Gastrocnemius medialis (tissue), 4 donors: ENCODE data around the gene HDGF. TPM values are rescaled to one million over a fixed set of nuclear protein-coding genes. Genes with fewer than 3 reads are reported as not detected.

Experiments used
- ATAC-seq, 2 donors: fragments of 150-250 bp; one replicate each; pipeline ENCODE4 v1.9.1; 2016
- DNase-seq, 2 donors: peaks; one replicate each; pipeline ENCODE4 v3.0.0-alpha.2; 2019
- H3K27ac ChIP-seq, 4 donors: fragments of 200-600 bp; sonication (generic); 1 replicate in 1 of 4; 2 replicates in 3 of 4; pipeline ENCODE4 v1.5.1; 2016 to 2018; ENCODE audit warnings: mild to moderate bottlenecking in 2 of 4, moderate library complexity in 1 of 4
- H3K27me3 ChIP-seq, 3 donors: fragments of 200-600 bp; sonication (generic) in 2 of 3; 1 replicate in 1 of 3; 2 replicates in 2 of 3; pipeline versions ENCODE4 v1.5.1 to v1.6.0; 2016 to 2019; ENCODE audit warnings: mild to moderate bottlenecking in 1 of 3, moderate library complexity in 1 of 3
- H3K36me3 ChIP-seq, 2 donors: fragments of 200-600 bp; sonication (generic) in 1 of 2; one replicate each; pipeline ENCODE4 v1.5.1; 2017 to 2018
- H3K4me1 ChIP-seq, 2 donors: fragments of 200-600 bp; sonication (generic) in 1 of 2; one replicate each; pipeline ENCODE4 v1.5.1; 2016 to 2017; ENCODE audit warnings: mild to moderate bottlenecking in 2 of 2
- H3K4me3 ChIP-seq, 4 donors: fragments of 200-600 bp; sonication (generic) in 3 of 4; 1 replicate in 1 of 4; 2 replicates in 3 of 4; pipeline ENCODE4 v1.5.1; 2016 to 2019; ENCODE audit warnings: mild to moderate bottlenecking in 2 of 4
- H3K9me3 ChIP-seq, 3 donors: fragments of 200-600 bp; sonication (generic) in 2 of 3; 1 replicate in 1 of 3; 2 replicates in 2 of 3; pipeline ENCODE4 v1.5.1; 2016 to 2019
- POLR2A ChIP-seq, 2 donors: fragments of 450-650 bp; IDR thresholded peaks; one replicate each; pipeline ENCODE4 v1.6.1; 2017; ENCODE audit warnings: antibody characterized with exemption in 2 of 2, mild to moderate bottlenecking in 2 of 2, moderate library complexity in 2 of 2
- in situ Hi-C, 4 donors: fragments of 200-750 bp; cut with MboI; loops; one replicate each; pipeline versions ENCODE4 v1.15.0 to v1.8.0; 2017; ENCODE audit warnings: low sequenced_read_pairs in 4 of 4
- intact Hi-C: fragments of 100-400 bp; cut with DNase I; formaldehyde crosslinking; loops from one replicate; pipeline ENCODE4 v1.15.1; 2023; ENCODE audit warnings: low total_unique reads
- total RNA-seq, 4 donors: library from RNA; depleted of rRNA; stranded (reverse); fragments of >200 nt; gene quantifications; one replicate each; pipeline versions ENCODE4 v1.1.0 to v1.2.3, GENCODE V29; 2016
- TF ChIP-seq, protein P1 (sequence below), 5 experiments: fragments of 450-650 bp in 3 of 5; fragments of 200-600 bp in 2 of 5; sonication (generic) in 2 of 5; IDR thresholded peaks in 4 of 5; conservative IDR thresholded peaks in 1 of 5; 1 replicate in 4 of 5; 2 replicates in 1 of 5; pipeline ENCODE4 v1.5.1; 2016 to 2019; ENCODE audit warnings: antibody characterized with exemption in 5 of 5, mild to moderate bottlenecking in 3 of 5, moderate library complexity in 3 of 5

The HDGF gene
- total RNA-seq, 4 donors from 2014 or later, result 154 to 281 (median 240) TPM

DNA sequence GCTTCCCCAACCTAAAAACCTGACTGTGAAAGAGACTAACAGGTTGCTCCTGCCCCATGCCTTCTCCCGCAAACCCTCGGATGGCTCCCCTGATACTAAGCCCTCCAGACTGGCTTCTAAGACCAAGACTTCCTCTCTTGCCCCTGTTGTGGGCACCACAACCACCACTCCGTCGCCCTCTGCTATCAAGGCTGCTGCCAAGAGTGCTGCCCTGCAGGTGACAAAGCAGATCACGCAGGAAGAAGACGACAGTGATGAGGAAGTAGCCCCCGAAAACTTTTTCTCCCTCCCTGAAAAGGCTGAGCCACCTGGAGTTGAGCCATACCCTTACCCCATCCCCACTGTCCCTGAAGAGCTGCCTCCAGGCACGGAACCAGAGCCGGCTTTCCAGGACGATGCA lies 35.2 kb upstream of the HDGF start:
- in situ Hi-C loops (no loop called here), intact Hi-C loops (no loop called here)
- no peak for DNase-seq
- no peaks in the 10 kb centered on the region for H3K27me3 ChIP-seq
- no peak for TF ChIP-seq POLR2A (IDR thresholded peaks at IDR 0.05)
- TF ChIP-seq, protein P1, sequence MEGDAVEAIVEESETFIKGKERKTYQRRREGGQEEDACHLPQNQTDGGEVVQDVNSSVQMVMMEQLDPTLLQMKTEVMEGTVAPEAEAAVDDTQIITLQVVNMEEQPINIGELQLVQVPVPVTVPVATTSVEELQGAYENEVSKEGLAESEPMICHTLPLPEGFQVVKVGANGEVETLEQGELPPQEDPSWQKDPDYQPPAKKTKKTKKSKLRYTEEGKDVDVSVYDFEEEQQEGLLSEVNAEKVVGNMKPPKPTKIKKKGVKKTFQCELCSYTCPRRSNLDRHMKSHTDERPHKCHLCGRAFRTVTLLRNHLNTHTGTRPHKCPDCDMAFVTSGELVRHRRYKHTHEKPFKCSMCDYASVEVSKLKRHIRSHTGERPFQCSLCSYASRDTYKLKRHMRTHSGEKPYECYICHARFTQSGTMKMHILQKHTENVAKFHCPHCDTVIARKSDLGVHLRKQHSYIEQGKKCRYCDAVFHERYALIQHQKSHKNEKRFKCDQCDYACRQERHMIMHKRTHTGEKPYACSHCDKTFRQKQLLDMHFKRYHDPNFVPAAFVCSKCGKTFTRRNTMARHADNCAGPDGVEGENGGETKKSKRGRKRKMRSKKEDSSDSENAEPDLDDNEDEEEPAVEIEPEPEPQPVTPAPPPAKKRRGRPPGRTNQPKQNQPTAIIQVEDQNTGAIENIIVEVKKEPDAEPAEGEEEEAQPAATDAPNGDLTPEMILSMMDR (IDR thresholded peaks at IDR 0.05 in 4 of 5, conservative IDR thresholded peaks at IDR 0.05 in 1 of 5), result no peak
- H3K27ac ChIP-seq, result no peak overlapping the region
- peaks cover 2 to 5% of the 10 kb centered on the region in 2 donors for H3K4me1 ChIP-seq
- H3K9me3 ChIP-seq, result no peaks in the 10 kb centered on the region
- peaks cover 0 to 69% of the 10 kb centered on the region in 2 donors for H3K36me3 ChIP-seq
- H3K4me3 ChIP-seq, result no peak overlapping the region
- no peak for ATAC-seq

DNA sequence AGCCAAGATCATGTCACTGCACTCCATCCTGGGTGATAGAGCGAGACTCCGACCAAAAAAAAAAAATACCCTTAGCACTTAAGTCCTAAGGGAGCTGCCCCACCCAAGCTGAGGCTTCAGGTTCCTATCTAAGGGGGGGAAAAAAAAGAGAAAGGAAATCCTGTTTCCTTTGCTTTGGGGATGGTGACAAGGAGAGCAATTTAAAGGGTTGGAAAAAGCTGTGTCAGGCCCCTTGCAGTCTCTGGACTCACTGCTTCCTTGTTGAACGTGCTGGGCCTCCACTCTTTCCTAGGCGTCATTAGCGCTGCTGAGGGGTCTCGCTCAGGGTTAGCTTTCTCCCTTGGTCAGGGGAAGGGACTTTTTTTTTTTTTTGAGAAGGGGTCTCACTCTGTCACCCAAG lies 34.0 kb upstream of the HDGF start:
- DNase-seq (no peak), ATAC-seq (no peak)
- Histone ChIP-seq H3K4me3 (no peak overlapping the region), H3K9me3 (no peaks in the 10 kb centered on the region), H3K27me3 (no peaks in the 10 kb centered on the region), H3K36me3 (peaks cover 0 to 57% of the 10 kb centered on the region in 2 donors), H3K4me1 (peaks cover 13% of the 10 kb centered on the region in 2 donors), H3K27ac (no peak overlapping the region)
- TF ChIP-seq, protein P1 (IDR thresholded peaks at IDR 0.05 in 4 of 5, conservative IDR thresholded peaks at IDR 0.05 in 1 of 5), result no peak
- no peak for TF ChIP-seq POLR2A (IDR thresholded peaks at IDR 0.05)
- in situ Hi-C loops (no loop called here), intact Hi-C loops (no loop called here)

DNA sequence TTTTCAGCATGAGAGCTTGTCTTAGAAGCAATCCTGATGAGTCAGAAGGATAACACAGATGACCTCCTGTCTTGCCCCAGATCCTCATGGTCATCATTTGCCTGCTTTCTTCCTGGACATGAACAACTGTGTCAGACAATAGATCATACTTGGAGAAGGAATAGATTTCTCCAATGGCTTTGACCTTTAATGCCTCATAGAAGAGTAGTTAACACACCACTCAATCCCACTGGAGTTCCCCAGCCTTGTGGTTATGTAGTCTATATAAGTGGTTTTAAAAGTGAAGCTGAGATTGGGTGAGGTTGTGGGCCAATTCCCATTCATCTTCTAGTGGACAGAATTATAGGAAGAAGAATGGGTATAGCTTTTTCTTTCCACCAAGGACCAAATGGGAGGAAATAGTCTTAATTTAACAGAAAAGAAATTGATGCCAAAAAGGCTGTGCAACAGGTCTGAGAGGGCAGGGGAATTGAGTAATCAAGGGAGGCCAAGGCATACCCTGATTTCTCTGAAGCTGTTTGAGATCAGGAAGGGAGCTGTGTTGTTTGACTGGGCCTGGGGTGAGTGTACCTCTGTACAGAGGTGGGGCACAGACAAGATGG lies 30.2 kb upstream of the HDGF start:
- TF ChIP-seq, protein P1 (IDR thresholded peaks at IDR 0.05 in 4 of 5, conservative IDR thresholded peaks at IDR 0.05 in 1 of 5), result no peak
- no peak overlapping the region for H3K4me3 ChIP-seq
- no peaks in the 10 kb centered on the region for H3K9me3 ChIP-seq
- H3K27me3 ChIP-seq, result no peaks in the 10 kb centered on the region
- intact Hi-C loops, result no loop called here
- peaks cover 0 to 33% of the 10 kb centered on the region in 2 donors for H3K36me3 ChIP-seq
- in situ Hi-C loops, result no loop called here
- H3K4me1 ChIP-seq, result peaks cover 19 to 21% of the 10 kb centered on the region in 2 donors
- H3K27ac ChIP-seq, result no peak overlapping the region
- DNase-seq (no peak), ATAC-seq (peak in 1 of 2 donors; percentile 61)

DNA sequence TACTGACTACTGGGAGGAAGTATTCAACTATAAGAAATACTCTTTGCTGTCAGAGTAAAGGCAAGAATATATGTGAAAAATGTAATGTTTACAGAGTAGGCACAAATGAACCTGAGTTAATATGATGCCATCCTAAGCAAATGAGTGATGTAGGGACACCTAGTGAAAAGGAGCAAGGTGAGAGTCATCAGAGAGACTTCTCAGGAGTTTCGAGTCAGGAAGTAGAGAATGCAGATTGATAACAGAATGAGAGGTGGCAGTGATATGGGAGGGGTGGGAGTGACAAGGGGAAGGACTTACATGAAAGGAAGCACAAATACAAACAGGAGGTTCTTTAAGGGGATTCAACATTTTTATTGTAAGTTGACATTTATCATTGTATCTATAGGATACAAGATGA lies 26.1 kb upstream of the HDGF start:
- TF ChIP-seq, protein P1 (IDR thresholded peaks at IDR 0.05 in 4 of 5, conservative IDR thresholded peaks at IDR 0.05 in 1 of 5), result no peak
- no peak for TF ChIP-seq POLR2A (IDR thresholded peaks at IDR 0.05)
- Histone ChIP-seq H3K4me3 (no peak overlapping the region), H3K27me3 (no peaks in the 10 kb centered on the region), H3K27ac (no peak overlapping the region), H3K4me1 (peaks cover 23 to 40% of the 10 kb centered on the region in 2 donors), H3K36me3 (peaks cover 0 to 2% of the 10 kb centered on the region in 2 donors), H3K9me3 (no peaks in the 10 kb centered on the region)
- ATAC-seq (no peak), DNase-seq (no peak)
- in situ Hi-C loops (no loop called here), intact Hi-C loops (no loop called here)

DNA sequence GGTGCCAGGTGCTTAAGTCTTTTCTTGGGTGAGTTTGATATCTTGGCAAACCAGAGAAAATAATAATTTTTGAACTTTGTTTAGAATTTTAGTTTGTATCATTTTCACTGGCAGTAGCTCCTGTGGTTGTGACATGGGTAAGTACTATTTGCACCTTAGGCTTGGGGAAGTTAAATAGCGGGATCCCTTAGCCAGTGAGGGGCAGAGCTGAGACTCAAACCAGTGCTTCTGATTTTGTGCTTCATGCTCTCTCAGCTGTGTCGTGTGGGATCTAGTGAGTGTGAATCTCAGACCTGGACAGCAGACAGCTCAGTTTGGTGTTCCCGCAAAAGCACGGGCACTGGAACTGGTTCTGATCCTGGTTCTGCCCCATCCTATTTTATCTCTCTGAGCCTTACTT lies 25.5 kb upstream of the HDGF start:
- Histone ChIP-seq H3K9me3 (no peaks in the 10 kb centered on the region), H3K36me3 (no peaks in the 10 kb centered on the region), H3K4me1 (peaks cover 29 to 41% of the 10 kb centered on the region in 2 donors), H3K27me3 (no peaks in the 10 kb centered on the region), H3K4me3 (no peak overlapping the region), H3K27ac (no peak overlapping the region)
- TF ChIP-seq, protein P1 (IDR thresholded peaks at IDR 0.05 in 4 of 5, conservative IDR thresholded peaks at IDR 0.05 in 1 of 5), result no peak
- TF ChIP-seq POLR2A (IDR thresholded peaks at IDR 0.05), result no peak
- intact Hi-C loops (no loop called here), in situ Hi-C loops (no loop called here)
- ATAC-seq (no peak), DNase-seq (no peak)
